ENCODE results near the gene PRKCE.

The PRKCE gene

DNA sequence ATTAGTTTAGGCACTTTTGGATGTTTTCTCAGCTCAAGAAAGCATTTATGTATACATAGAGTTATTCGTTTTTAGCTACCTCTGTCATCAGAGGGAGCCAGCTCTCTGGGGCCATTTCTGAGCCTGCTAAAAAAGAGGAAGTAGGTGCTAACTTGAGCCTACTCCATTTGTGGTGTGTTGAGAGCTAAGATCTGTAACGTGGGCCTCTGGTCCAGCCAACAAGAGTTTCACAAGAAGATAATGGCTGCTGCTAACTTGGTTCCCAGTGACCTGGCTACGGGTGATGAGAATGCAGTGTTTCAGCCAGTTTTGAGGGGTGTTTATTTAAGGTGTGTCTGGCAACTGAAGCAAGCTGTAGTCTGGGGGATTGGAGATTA is 182.5 kb downstream of the PRKCE start:
- peaks cover 61% of the 10 kb centered on the region for H3K4me1 Mint-ChIP-seq
- peaks cover 22% of the 10 kb centered on the region for H3K36me3 Mint-ChIP-seq
- peak overlapping the region; percentile 43 for H3K4me3 Mint-ChIP-seq
- H3K9me3 Mint-ChIP-seq: peaks cover 14% of the 10 kb centered on the region
- peak overlapping the region; percentile 76 for H3K27ac Mint-ChIP-seq
- peak; percentile 88 for ATAC-seq
- H3K27me3 Mint-ChIP-seq: no peaks in the 10 kb centered on the region

DNA sequence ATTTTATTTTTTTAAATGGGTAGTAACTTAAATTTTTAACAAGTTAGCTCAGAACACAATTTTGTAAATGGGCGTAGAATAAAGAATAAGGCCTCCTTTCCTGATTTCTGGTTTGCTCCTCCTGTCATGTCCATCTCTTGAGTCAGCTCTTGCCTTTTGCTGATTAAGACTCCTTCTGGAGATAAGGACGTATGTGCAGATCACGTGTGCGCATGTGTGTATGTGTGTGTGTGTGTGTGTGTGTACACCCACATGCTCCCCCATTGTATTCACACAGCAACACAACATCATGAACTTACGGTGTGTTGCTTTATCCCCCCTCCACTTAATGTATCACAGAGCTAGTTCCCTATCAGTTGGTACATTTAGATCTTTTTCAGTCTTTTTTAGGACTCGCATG is 182.9 kb downstream of the PRKCE start:
- Mint-ChIP-seq H3K27ac (peak overlapping the region; percentile 76), H3K9me3 (peaks cover 14% of the 10 kb centered on the region), H3K4me1 (peaks cover 66% of the 10 kb centered on the region), H3K27me3 (no peaks in the 10 kb centered on the region), H3K4me3 (no peak overlapping the region), H3K36me3 (peaks cover 19% of the 10 kb centered on the region)
- no peak for ATAC-seq

DNA sequence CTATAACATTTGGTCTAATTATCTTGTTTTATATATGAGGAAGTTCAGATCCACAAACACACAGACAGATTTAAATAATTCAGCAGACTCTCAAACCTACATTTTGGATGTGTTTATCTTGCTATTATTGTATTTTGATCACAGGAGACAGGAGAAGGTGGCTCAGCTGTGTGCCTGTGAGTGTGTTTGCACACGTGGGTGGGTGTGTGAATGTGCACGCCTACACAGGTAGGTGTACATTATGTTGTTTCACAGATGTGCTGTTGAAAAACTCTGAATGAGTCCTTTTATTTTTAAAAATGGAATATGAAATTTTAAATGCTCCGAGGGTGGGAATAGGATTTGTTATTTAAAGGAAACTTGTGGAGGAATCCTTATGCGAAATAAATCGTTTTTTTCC is 183.4 kb downstream of the PRKCE start:
- Mint-ChIP-seq H3K27me3 (no peaks in the 10 kb centered on the region), H3K27ac (peak overlapping the region; percentile 76), H3K4me3 (no peak overlapping the region), H3K9me3 (peaks cover 14% of the 10 kb centered on the region), H3K4me1 (peaks cover 68% of the 10 kb centered on the region), H3K36me3 (peaks cover 16% of the 10 kb centered on the region)
- ATAC-seq: no peak

DNA sequence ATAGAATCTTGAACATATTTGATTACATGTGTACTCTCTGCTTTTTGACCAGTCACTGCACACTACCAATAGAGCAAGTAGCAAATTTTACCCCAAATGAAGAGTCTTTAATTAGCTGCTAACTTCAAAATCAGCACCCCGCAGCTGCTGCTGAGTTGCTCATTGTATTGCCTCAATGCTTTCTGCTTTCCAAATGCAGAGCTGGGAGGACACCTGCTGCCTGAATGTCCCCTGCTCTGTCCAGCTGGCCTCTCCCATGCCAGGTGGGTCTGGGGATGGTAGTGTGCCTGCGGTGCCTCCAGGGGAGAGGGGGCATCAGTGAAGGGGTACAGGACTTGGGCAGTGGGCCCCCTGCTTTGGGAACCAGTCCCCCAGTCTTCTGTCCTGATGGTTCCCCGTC is 184.8 kb downstream of the PRKCE start:
- H3K4me3 Mint-ChIP-seq: peak overlapping the region; percentile 49
- peak; percentile 46 for ATAC-seq
- H3K27ac Mint-ChIP-seq: peak overlapping the region; percentile 77
- H3K27me3 Mint-ChIP-seq: no peaks in the 10 kb centered on the region
- peaks cover 2% of the 10 kb centered on the region for H3K9me3 Mint-ChIP-seq
- peaks cover 2% of the 10 kb centered on the region for H3K36me3 Mint-ChIP-seq
- H3K4me1 Mint-ChIP-seq: peaks cover 83% of the 10 kb centered on the region

DNA sequence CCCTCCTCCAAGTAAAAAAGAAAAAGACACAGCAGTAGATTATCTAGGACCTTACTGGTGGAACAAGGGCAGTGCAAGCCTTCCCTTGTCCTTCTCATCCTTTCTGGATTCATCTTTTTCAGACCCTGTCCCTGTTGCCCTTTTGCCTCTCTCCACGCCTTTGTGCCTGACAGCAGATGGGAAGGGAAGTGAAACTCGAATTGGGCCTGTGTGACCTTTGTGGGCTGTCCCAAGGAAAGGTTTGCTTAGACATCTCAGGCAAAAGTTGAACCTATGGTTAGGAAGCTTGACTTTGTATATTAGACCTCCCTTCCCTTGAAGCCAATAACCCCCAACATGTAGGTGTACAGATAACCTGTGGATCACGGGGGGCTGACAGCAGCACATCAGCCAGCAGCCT is 185.3 kb downstream of the PRKCE start:
- Mint-ChIP-seq H3K27me3 (no peaks in the 10 kb centered on the region), H3K9me3 (no peaks in the 10 kb centered on the region), H3K27ac (peak overlapping the region; percentile 77), H3K4me3 (peak overlapping the region; percentile 49), H3K4me1 (peaks cover 87% of the 10 kb centered on the region), H3K36me3 (no peaks in the 10 kb centered on the region)
- peak; percentile 81 for ATAC-seq

DNA sequence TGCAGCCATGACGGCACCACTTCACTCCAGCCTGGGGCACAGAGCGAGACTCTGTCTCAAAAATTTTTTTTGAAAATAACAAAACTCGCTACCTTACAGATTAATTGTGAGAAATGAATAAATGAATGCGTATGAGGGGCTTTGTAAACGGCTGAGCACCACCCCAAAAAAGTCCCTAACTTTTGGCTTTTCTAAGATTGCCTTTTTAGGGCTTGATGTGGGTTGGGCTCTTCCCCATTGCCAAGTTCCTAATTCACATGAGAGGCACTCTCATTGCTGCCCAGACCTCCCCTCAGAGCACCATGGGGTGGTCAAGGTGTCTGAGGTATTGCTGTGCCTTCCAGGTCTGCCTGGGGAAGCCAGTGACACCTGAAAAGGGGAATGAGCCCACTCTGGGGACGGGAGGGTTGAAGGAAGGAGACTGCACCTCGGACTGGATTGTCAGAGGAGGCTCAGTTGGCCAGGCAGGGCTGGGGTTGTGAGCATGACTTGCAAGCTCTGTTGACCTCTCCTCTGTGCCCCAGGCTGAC is 186.4 kb downstream of the PRKCE start:
- no peak for ATAC-seq
- H3K4me3 Mint-ChIP-seq: no peak overlapping the region
- H3K4me1 Mint-ChIP-seq: peaks cover 95% of the 10 kb centered on the region
- no peaks in the 10 kb centered on the region for H3K9me3 Mint-ChIP-seq
- H3K27me3 Mint-ChIP-seq: no peaks in the 10 kb centered on the region
- no peaks in the 10 kb centered on the region for H3K36me3 Mint-ChIP-seq
- peak overlapping the region; percentile 77 for H3K27ac Mint-ChIP-seq

DNA sequence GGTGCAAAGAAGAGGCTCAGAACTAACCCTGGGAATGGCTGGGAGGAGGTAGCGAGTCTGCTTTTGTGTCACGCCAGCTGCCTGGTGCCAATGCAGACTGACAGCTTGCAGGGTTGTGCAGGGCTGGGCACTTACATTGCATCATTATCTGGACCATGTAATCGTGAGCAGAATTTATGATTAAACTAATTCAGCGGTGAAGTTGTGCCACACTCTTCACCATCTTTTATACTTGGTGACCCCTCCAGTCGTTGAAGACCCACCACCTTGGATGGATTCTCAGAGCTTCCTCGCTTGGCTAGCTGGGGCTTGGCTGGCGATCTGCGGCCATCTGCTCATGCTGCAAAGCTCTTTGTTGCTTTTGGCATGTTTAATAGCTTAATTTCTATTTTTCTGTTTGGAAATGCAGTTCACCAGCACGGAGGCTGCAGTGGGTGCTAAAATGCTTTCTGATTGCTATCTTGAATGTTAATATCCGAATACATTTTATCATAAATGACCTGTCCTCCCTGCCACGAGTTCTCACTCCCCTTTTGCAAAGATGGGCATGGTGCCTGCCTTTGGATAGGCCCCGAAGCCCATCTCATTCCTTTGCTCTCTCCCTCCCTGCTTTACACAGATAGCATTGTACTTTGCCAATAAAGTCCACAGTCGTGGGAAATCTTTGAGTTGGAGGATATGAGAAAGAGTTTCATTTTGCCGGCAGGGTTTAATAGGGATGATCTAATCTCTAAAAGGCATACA is 188.2 kb downstream of the PRKCE start:
- no peaks in the 10 kb centered on the region for H3K9me3 Mint-ChIP-seq
- no peak for ATAC-seq
- H3K4me1 Mint-ChIP-seq: peaks cover 92% of the 10 kb centered on the region
- no peak overlapping the region for H3K4me3 Mint-ChIP-seq
- H3K36me3 Mint-ChIP-seq: no peaks in the 10 kb centered on the region
- H3K27ac Mint-ChIP-seq: peak overlapping the region; percentile 48
- H3K27me3 Mint-ChIP-seq: no peaks in the 10 kb centered on the region

DNA sequence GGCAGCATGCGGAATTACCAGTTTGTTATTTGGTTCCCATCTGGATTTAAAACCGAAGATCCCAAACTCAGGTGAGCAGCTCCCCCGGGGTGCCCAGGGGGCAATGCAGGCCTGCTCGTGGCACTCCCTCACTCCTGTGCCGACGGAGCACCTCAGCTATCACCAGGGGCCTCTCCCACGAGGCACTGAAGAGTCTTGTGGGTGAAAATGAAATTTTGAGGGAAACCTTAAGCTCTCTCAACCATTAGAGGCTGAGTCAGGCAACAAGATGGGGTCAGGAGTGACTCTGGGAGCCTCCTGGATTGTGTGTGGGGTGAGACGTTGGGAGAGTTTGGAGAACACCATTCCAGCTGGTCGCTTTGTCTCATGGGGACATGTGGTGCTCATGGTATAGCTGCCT is 189.0 kb downstream of the PRKCE start:
- H3K4me1 Mint-ChIP-seq: peaks cover 93% of the 10 kb centered on the region
- no peak for ATAC-seq

DNA sequence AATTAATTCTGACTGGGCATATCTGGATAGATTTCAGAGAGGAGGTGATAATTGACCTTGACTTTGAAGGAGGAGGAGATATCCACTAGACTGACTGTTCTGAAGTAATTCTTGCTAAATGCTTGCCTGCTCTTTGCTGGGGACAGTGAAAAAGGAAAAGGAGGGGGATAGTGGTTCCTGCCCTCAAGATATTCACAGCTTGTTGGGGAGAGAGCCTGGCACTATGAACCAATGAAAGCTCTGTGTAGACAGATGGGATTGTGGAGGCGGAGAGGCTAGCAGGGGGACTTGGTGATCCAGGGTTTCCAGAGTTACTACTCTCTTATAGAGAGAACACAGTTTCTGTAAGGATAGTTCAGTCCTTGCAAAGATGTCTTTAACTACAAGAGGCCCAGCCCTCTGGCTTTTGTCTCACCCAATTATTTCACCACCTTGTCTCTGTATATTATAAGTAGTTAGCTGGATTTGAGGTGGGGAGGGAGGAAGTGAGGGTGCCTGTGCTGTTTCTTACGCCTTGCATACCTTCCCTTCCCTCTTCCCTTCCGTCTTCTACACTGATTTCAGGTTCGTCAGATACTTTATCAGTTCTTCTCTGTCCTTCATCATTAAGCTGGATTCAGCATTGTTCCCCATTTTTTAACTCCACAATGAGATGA is 190.4 kb downstream of the PRKCE start:
- peak overlapping the region; percentile 7 for H3K27ac Mint-ChIP-seq
- no peaks in the 10 kb centered on the region for H3K9me3 Mint-ChIP-seq
- no peak overlapping the region for H3K4me3 Mint-ChIP-seq
- ATAC-seq: no peak
- H3K36me3 Mint-ChIP-seq: peaks cover 9% of the 10 kb centered on the region
- H3K4me1 Mint-ChIP-seq: peaks cover 79% of the 10 kb centered on the region
- no peaks in the 10 kb centered on the region for H3K27me3 Mint-ChIP-seq

More for the DNA sequence above, 189.0 kb downstream of the PRKCE start:
- H3K27me3 Mint-ChIP-seq: no peaks in the 10 kb centered on the region
- H3K4me3 Mint-ChIP-seq: no peak overlapping the region
- H3K36me3 Mint-ChIP-seq: no peaks in the 10 kb centered on the region
- H3K27ac Mint-ChIP-seq: peak overlapping the region; percentile 48
- H3K9me3 Mint-ChIP-seq: no peaks in the 10 kb centered on the region

DNA sequence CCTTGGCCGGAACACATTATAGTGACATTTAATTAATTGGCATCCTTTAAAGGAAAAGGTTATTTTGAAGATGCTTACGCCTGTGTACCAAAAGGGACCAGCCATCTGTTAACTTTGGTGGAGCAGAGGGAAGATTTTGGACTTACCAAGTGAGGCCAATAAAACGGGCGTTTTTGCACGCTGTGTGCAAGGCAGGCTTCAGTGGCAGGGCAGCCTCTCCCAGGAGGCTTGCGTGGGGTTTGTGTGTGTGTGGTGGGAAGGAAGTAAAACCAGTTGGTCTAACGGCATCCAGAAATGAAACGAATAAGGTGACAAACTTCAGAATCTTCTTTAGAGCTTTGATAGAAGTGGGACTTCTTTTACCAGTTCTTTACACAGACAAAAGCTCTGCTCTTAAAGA is 191.7 kb downstream of the PRKCE start:
- no peaks in the 10 kb centered on the region for H3K9me3 Mint-ChIP-seq
- peak overlapping the region; percentile 82 for H3K27ac Mint-ChIP-seq
- H3K36me3 Mint-ChIP-seq: peaks cover 9% of the 10 kb centered on the region
- H3K4me1 Mint-ChIP-seq: peaks cover 66% of the 10 kb centered on the region
- no peaks in the 10 kb centered on the region for H3K27me3 Mint-ChIP-seq
- peak overlapping the region; percentile 47 for H3K4me3 Mint-ChIP-seq
- ATAC-seq: peak; percentile 97

DNA sequence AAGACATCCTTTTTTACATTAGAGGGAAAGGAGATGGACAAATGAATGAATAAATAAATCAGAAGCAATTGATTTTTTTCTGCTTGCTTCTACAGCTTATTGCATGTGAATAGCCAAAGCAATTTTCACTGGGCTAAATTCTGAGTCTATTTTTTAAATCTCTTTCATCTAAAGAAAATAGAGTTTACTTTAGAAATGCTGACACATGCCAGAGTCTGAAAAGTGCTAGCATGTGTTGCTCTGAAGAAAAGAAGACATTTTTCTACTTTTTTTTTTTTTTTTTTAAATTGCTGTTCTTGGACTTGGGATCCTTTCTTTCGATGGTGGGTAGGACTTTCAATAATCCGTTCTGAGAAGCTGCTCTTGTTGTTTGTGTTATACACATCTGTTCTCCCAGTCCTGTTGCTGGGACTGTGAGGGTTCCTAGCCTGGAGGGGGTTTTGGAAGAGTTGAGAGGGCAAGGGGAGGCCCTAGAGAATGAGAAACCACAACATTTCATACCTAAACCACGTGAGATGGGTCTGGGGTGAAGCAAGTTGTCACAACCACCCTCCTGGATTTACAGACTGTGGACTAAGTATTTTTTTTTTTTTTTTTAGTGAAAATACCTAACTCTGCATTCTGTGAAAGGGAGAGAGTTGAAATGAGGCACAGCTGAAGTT is 193.5 kb downstream of the PRKCE start:
- H3K36me3 Mint-ChIP-seq: peaks cover 21% of the 10 kb centered on the region
- H3K27ac Mint-ChIP-seq: no peak overlapping the region
- no peak overlapping the region for H3K4me3 Mint-ChIP-seq
- H3K4me1 Mint-ChIP-seq: peaks cover 66% of the 10 kb centered on the region
- no peaks in the 10 kb centered on the region for H3K27me3 Mint-ChIP-seq
- ATAC-seq: no peak
- H3K9me3 Mint-ChIP-seq: peaks cover under 1% of the 10 kb centered on the region

DNA sequence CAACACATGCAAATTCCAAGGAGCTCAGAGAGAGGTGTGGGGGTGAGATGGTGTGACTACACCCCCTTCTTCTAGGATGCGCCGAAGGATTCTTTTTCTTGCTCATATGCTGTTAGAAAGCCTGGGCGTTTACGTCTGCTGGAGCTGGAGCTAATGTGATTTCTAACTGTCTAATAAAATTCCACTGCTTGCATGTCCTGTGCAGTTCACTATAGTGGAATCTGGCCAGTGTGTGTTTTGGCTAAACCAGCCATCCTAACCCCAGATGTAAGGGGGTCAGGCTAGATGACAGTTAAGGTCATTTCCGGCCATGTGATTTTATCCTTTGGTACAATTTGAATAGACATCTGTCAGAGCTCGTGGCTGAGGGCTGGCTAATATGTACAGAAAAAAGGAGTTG is 194.1 kb downstream of the PRKCE start:
- H3K27ac Mint-ChIP-seq: no peak overlapping the region
- ATAC-seq: no peak
- H3K27me3 Mint-ChIP-seq: no peaks in the 10 kb centered on the region
- peaks cover 66% of the 10 kb centered on the region for H3K4me1 Mint-ChIP-seq
- H3K36me3 Mint-ChIP-seq: peaks cover 21% of the 10 kb centered on the region
- peaks cover 3% of the 10 kb centered on the region for H3K9me3 Mint-ChIP-seq
- H3K4me3 Mint-ChIP-seq: no peak overlapping the region

DNA sequence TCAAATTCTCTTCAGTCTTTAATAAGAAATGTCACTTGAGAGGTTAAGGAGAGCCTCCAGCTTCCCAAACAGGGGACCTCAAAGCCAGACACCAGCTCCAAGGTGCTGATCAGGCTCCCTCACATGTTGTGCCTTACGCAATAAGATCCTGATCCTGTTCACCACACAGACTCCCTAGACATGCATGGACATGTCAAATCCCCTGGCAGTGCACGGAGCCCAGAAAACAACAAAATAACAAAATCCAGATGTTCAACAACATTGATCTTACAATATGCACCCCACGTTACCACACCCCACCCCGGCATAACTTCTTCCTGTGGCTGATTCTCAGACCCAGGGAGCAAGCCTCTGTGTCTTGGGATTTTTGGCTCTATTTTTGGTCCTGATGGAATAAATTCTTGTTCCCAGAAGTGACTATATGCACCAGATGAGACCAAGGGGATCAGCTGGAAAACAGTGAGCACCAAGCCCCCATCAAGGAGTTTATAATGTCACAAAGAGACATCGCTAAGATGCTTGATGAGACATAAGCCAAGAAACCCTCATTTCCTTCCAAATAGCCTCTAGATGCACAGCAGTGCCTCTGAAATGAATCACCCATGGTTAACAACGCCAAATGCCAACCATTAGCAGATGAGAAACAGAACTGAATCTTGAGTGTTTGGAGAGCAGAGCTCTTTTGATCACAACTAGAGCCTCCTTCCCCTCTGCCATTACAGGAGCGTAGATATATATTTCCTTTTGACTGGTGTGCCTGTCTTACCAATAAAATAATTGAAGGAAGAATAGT is 198.2 kb downstream of the PRKCE start:
- no peaks in the 10 kb centered on the region for H3K27me3 Mint-ChIP-seq
- no peak overlapping the region for H3K4me3 Mint-ChIP-seq
- peaks cover 61% of the 10 kb centered on the region for H3K4me1 Mint-ChIP-seq
- H3K36me3 Mint-ChIP-seq: peaks cover 33% of the 10 kb centered on the region
- ATAC-seq: peak; percentile 83
- H3K27ac Mint-ChIP-seq: peak overlapping the region; percentile 8
- H3K9me3 Mint-ChIP-seq: peaks cover 3% of the 10 kb centered on the region

DNA sequence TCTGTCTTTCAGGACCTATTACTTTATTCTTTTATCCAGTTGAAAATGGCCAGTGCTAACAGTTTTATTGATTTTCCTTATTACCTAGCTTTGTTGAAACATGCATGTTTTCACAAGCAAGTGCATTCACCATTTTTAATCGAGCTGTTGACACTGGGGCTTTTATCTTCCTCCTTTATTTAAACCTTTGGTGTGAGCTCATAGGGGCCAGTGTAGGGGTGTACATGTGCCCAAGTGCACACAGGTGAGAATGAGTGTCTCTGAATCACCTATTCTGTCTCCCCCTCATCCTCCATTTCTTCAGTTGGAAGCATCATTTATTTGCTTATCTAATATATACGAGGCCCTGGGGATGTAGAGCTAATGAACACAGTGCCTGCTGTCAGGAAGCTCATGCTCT is 199.1 kb downstream of the PRKCE start:
- H3K27ac Mint-ChIP-seq: peak overlapping the region; percentile 8
- H3K27me3 Mint-ChIP-seq: no peaks in the 10 kb centered on the region
- H3K9me3 Mint-ChIP-seq: peaks cover 3% of the 10 kb centered on the region
- no peak for ATAC-seq
- peaks cover 64% of the 10 kb centered on the region for H3K4me1 Mint-ChIP-seq
- H3K36me3 Mint-ChIP-seq: peaks cover 33% of the 10 kb centered on the region
- no peak overlapping the region for H3K4me3 Mint-ChIP-seq

DNA sequence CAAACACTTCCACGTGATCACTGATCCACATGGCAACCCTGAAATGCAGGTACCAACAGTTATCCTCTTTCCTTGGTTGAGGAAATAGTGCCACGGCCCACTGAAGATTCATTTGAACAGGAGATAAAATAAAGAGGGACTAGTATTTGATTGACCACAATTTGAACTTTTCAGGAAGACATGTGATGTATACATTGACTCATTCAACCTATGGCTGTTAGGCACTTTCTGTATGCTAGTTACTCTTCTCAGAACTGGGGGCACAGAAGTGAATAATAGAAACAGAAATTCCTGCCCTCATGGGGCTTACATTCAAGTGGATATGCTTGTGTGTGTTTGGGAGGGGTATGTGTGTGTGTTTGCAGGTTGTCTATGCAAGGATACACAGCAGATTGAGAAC is 199.6 kb downstream of the PRKCE start:
- peaks cover 32% of the 10 kb centered on the region for H3K36me3 Mint-ChIP-seq
- no peaks in the 10 kb centered on the region for H3K27me3 Mint-ChIP-seq
- peak overlapping the region; percentile 8 for H3K27ac Mint-ChIP-seq
- no peak for ATAC-seq
- peaks cover 3% of the 10 kb centered on the region for H3K9me3 Mint-ChIP-seq
- H3K4me1 Mint-ChIP-seq: peaks cover 64% of the 10 kb centered on the region
- H3K4me3 Mint-ChIP-seq: no peak overlapping the region

All from stimulated activated memory B cell treated with anti-CD40 and anti-IgM and Interleukin-4, amounts not matched to agents 10 μg/mL and 1 μg/mL and 100 μg/mL, for 72 hours (primary cell).